H1 (cell line): ENCODE measurements around the gene ETNK1. TPM values are rescaled to one million over a fixed set of nuclear protein-coding genes. Genes with fewer than 3 reads are reported as not detected.

Experiments
- CTCF ChIA-PET: fragments of 300-600 bp; sonication (Branson Sonifier 250); formaldehyde crosslinking; loops from one replicate; lab custom pipeline; 2021; ENCODE audit not compliant: partially characterized antibody; lab: Charles Lee
- POLR2A ChIA-PET: fragments of 300-600 bp; sonication (Branson Sonifier 250); formaldehyde crosslinking; loops from one replicate; lab custom pipeline; 2021; ENCODE audit warnings: inconsistent platforms; ENCODE audit not compliant: partially characterized antibody; lab: Charles Lee
- DNase-seq, 2 experiments: peaks; one replicate each; pipeline versions ENCODE4 v3.0.0 to v3.0.0-alpha.2; 2010 to 2022; ENCODE audit warnings: low spot score in 2 of 2, low read depth in 1 of 2, mixed read lengths in 1 of 2
- FAIRE-seq: peaks from 2 replicates; lab custom pipeline; 2011; peaks lifted over from hg19 to GRCh38; lab: Jason Lieb, UNC
- H2AFZ ChIP-seq: 2 replicates; pipeline ENCODE4 v1.8.1; 2012; ENCODE audit warnings: low read length, inconsistent platforms
- H2AK5ac ChIP-seq: 2 replicates; pipeline ENCODE4 v1.6.1; 2013; ENCODE audit warnings: low read depth, low read length
- H2BK120ac ChIP-seq: replicated peaks from 2 replicates; pipeline ENCODE3; 2013; ENCODE audit warnings: low read depth, low read length, inconsistent platforms
- H2BK12ac ChIP-seq: 2 replicates; pipeline ENCODE4 v1.6.1; 2013; ENCODE audit warnings: low read depth, low read length
- H2BK15ac ChIP-seq: 2 replicates; pipeline ENCODE4 v1.6.1; 2013; ENCODE audit warnings: low read length
- H2BK20ac ChIP-seq: 2 replicates; pipeline ENCODE4 v1.6.1; 2013; ENCODE audit warnings: low read length
- H2BK5ac ChIP-seq: 2 replicates; pipeline ENCODE4 v1.6.1; 2013; ENCODE audit warnings: low read depth, low read length
- H3K14ac ChIP-seq: 2 replicates; pipeline ENCODE4 v1.6.1; 2013; ENCODE audit warnings: inconsistent platforms; ENCODE audit not compliant: insufficient read length
- H3K18ac ChIP-seq: 2 replicates; pipeline ENCODE4 v1.6.1; 2013; ENCODE audit warnings: low read length; ENCODE audit errors: extremely low read depth
- H3K23ac ChIP-seq: 2 replicates; pipeline ENCODE4 v1.6.1; 2013; ENCODE audit warnings: inconsistent platforms; ENCODE audit not compliant: insufficient read length
- H3K23me2 ChIP-seq: 2 replicates; pipeline ENCODE4 v1.6.1; 2013; ENCODE audit warnings: low read depth, low read length
- H3K27ac ChIP-seq: 2 replicates; pipeline ENCODE4 v1.6.1; 2011; ENCODE audit warnings: low read depth, low read length, inconsistent platforms
- H3K27me3 ChIP-seq, 4 experiments: replicated peaks in 1 of 4; 1 replicate in 1 of 4; 2 replicates in 3 of 4; pipeline versions ENCODE4 v1.6.1 to v1.8.1; 2011 to 2013; ENCODE audit warnings: low read length in 3 of 4, mild to moderate bottlenecking in 3 of 4, inconsistent platforms in 2 of 4, mixed read lengths in 2 of 4, moderate library complexity in 1 of 4; ENCODE audit not compliant: control insufficient read depth in 3 of 4, insufficient read depth in 3 of 4; ENCODE audit errors: extremely low read depth in 1 of 4
- H3K36me3 ChIP-seq, 4 experiments: 2 replicates each; pipeline versions ENCODE4 v1.6.1 to v1.8.1; 2011 to 2013; ENCODE audit warnings: mild to moderate bottlenecking in 4 of 4, low read length in 3 of 4, moderate library complexity in 2 of 4, control low read depth in 1 of 4, inconsistent platforms in 1 of 4; ENCODE audit not compliant: insufficient read depth in 4 of 4, control insufficient read depth in 2 of 4
- H3K4ac ChIP-seq: replicated peaks from 2 replicates; pipeline ENCODE3; 2013; ENCODE audit warnings: low read length, low read depth, mixed read lengths, inconsistent platforms; ENCODE audit not compliant: insufficient read length
- H3K4me1 ChIP-seq, 4 experiments: replicated peaks in 1 of 4; 1 replicate in 1 of 4; 2 replicates in 3 of 4; pipeline versions ENCODE4 v1.6.1 to v1.8.1; 2011 to 2013; ENCODE audit warnings: low read length in 3 of 4, inconsistent platforms in 2 of 4, mixed read lengths in 1 of 4; ENCODE audit not compliant: insufficient read depth in 4 of 4, control insufficient read depth in 3 of 4
- H3K4me2 ChIP-seq, 2 experiments: 2 replicates each; pipeline versions ENCODE4 v1.6.1 to v1.8.1; 2011 to 2013; ENCODE audit warnings: low read depth in 2 of 2, low read length in 2 of 2, control low read depth in 1 of 2, inconsistent platforms in 1 of 2, mild to moderate bottlenecking in 1 of 2; ENCODE audit not compliant: insufficient read depth in 1 of 2
- H3K4me3 ChIP-seq, 4 experiments: fragments of 200-600, 300-600 bp in 1 of 4; sonication (generic), shearing (Covaris generic), sonication (Bioruptor Twin) in 1 of 4; 2 replicates each; pipeline versions ENCODE4 v1.5.1 to v1.8.1; 2011 to 2016; ENCODE audit warnings: low read length in 4 of 4, low read depth in 3 of 4, control low read depth in 2 of 4, inconsistent platforms in 2 of 4, mild to moderate bottlenecking in 2 of 4, mixed read lengths in 1 of 4, moderate library complexity in 1 of 4; ENCODE audit not compliant: insufficient read depth in 2 of 4; ENCODE audit errors: extremely low read depth in 1 of 4
- H3K56ac ChIP-seq: replicated peaks from 2 replicates; pipeline ENCODE3; 2013; ENCODE audit warnings: low read depth, mild to moderate bottlenecking, mixed read lengths, low read length, inconsistent platforms; ENCODE audit not compliant: insufficient read length
- H3K79me1 ChIP-seq: 2 replicates; pipeline ENCODE4 v1.6.1; 2013; ENCODE audit warnings: low read depth, low read length, control low read depth
- H3K79me2 ChIP-seq, 2 experiments: 2 replicates each; pipeline versions ENCODE4 v1.6.1 to v1.8.1; 2012 to 2013; ENCODE audit warnings: low read length in 2 of 2, mild to moderate bottlenecking in 2 of 2, inconsistent platforms in 1 of 2; ENCODE audit not compliant: insufficient read depth in 2 of 2, control insufficient read depth in 1 of 2
- H3K9ac ChIP-seq, 4 experiments: replicated peaks in 1 of 4; 1 replicate in 1 of 4; 2 replicates in 3 of 4; pipeline versions ENCODE4 v1.6.1 to v1.8.1; 2011 to 2013; ENCODE audit warnings: low read depth in 3 of 4, low read length in 3 of 4, control low read depth in 2 of 4, mild to moderate bottlenecking in 2 of 4, moderate library complexity in 2 of 4, inconsistent platforms in 1 of 4; ENCODE audit errors: extremely low read depth in 1 of 4
- H3K9me3 ChIP-seq, 2 experiments: 2 replicates each; pipeline versions ENCODE4 v1.6.1 to v1.8.1; 2012 to 2013; ENCODE audit warnings: mild to moderate bottlenecking in 2 of 2, moderate library complexity in 2 of 2, control low read depth in 1 of 2, inconsistent platforms in 1 of 2, low read depth in 1 of 2, low read length in 1 of 2, mixed read lengths in 1 of 2; ENCODE audit not compliant: insufficient read depth in 2 of 2
- H4K20me1 ChIP-seq, 2 experiments: replicated peaks in 1 of 2; 2 replicates each; pipeline versions ENCODE3 to v1.8.1; 2011 to 2013; ENCODE audit warnings: inconsistent platforms in 2 of 2, low read length in 2 of 2, mild to moderate bottlenecking in 1 of 2; ENCODE audit not compliant: insufficient read depth in 2 of 2, control insufficient read depth in 1 of 2
- H4K5ac ChIP-seq: 2 replicates; pipeline ENCODE4 v1.6.1; 2013; ENCODE audit warnings: low read length, low read depth, mixed read lengths, inconsistent platforms; ENCODE audit not compliant: insufficient read length
- H4K8ac ChIP-seq: 2 replicates; pipeline ENCODE4 v1.8.0; 2013; ENCODE audit warnings: mild to moderate bottlenecking, moderate library complexity, low read length, inconsistent platforms; ENCODE audit not compliant: insufficient read depth; ENCODE audit errors: extremely low read depth
- H4K91ac ChIP-seq: replicated peaks from 2 replicates; pipeline ENCODE3; 2013; ENCODE audit warnings: low read length, mixed read lengths, inconsistent platforms; ENCODE audit not compliant: insufficient read length
- BCL11A ChIP-seq, 2 experiments: IDR thresholded peaks; one replicate each; pipeline ENCODE4 v1.6.1; 2011; ENCODE audit warnings: low read depth in 2 of 2, low read length in 2 of 2, mild to moderate bottlenecking in 2 of 2
- CBX5 ChIP-seq: fragments of 300-800, 300-1000 bp; sonication (generic); IDR thresholded peaks from 2 replicates; pipeline ENCODE4 v1.7.1; 2016; ENCODE audit warnings: antibody characterized with exemption, low read length, low read depth
- CHD1 ChIP-seq: IDR thresholded peaks from 2 replicates; pipeline ENCODE4 v1.6.1; 2012; ENCODE audit warnings: low read depth, low read length, improper control_type of control experiment
- CTBP2 ChIP-seq: IDR thresholded peaks from 2 replicates; pipeline ENCODE4 v1.7.0; 2011; ENCODE audit warnings: borderline replicate concordance, mild to moderate bottlenecking, moderate library complexity, mixed read lengths, low read length; ENCODE audit not compliant: insufficient read depth, insufficient read length
- EGR1 ChIP-seq: IDR thresholded peaks from 2 replicates; pipeline ENCODE4 v1.6.1; 2011; ENCODE audit warnings: low read depth, low read length, borderline replicate concordance
- KDM5A ChIP-seq: fragments of 200-600 bp; IDR thresholded peaks from 2 replicates; pipeline ENCODE4 v1.7.1; 2012; ENCODE audit warnings: mild to moderate bottlenecking, low read length, inconsistent platforms, mixed read lengths
- PHF8 ChIP-seq: fragments of 200-600 bp; sonication (generic); conservative IDR thresholded peaks from 2 replicates; pipeline ENCODE4 v1.7.1; 2012; ENCODE audit warnings: low read depth, mild to moderate bottlenecking, inconsistent platforms, low read length, moderate library complexity
- POU5F1 ChIP-seq: IDR thresholded peaks from 2 replicates; pipeline ENCODE4 v1.6.1; 2011; ENCODE audit warnings: low read depth, mild to moderate bottlenecking, low read length, moderate library complexity
- RAD21 ChIP-seq, 2 experiments: IDR thresholded peaks in 1 of 2; conservative IDR thresholded peaks in 1 of 2; 2 replicates each; pipeline ENCODE4 v1.6.1; 2011; ENCODE audit warnings: low read depth in 2 of 2, low read length in 2 of 2, improper control_type of control experiment in 1 of 2, inconsistent platforms in 1 of 2, mild to moderate bottlenecking in 1 of 2, moderate library complexity in 1 of 2
- RNF2 ChIP-seq: fragments of 200-900, 300-1000 bp; sonication (generic); IDR thresholded peaks from 2 replicates; pipeline ENCODE4 v1.7.1; 2016; ENCODE audit warnings: borderline replicate concordance, low read depth, mild to moderate bottlenecking, antibody characterized with exemption, low read length; ENCODE audit not compliant: poor library complexity, severe bottlenecking; ENCODE audit errors: missing control alignments
- RXRA ChIP-seq: IDR thresholded peaks from 2 replicates; pipeline ENCODE4 v1.6.1; 2011; ENCODE audit warnings: low read depth, mild to moderate bottlenecking, low read length, moderate library complexity; ENCODE audit not compliant: insufficient read depth
- SP1 ChIP-seq: IDR thresholded peaks from 2 replicates; pipeline ENCODE4 v1.6.1; 2011; ENCODE audit warnings: low read depth, low read length
- SRF ChIP-seq: IDR thresholded peaks from 2 replicates; pipeline ENCODE4 v1.6.1; 2011; ENCODE audit warnings: mild to moderate bottlenecking, low read depth, low read length, moderate library complexity
- YY1 ChIP-seq: IDR thresholded peaks from 2 replicates; pipeline ENCODE4 v1.6.1; 2011; ENCODE audit warnings: low read depth, mild to moderate bottlenecking, low read length
- WGBS, 2 experiments: shearing (Covaris generic) in 1 of 2; methylation state at CpG; one replicate each; pipeline versions ENCODE4 v1.1.6 to v1.1.7; 2013 to 2015; ENCODE audit warnings: low lambda C conversion rate in 2 of 2, mixed read lengths in 2 of 2, inconsistent platforms in 1 of 2, low coverage in 1 of 2, missing lambda C conversion rate in 1 of 2; ENCODE audit not compliant: insufficient replicate concordance in 2 of 2, insufficient coverage in 1 of 2, insufficient read length in 1 of 2; ENCODE audit errors: extremely low coverage in 1 of 2, missing lambda C conversion rate in 1 of 2; 5-methylcytosine and 5-hydroxymethylcytosine counted together
- polyA plus RNA-seq, 7 experiments: library from polyadenylated mRNA; depleted of rRNA in 3 of 7; stranded (reverse) in 5 of 7; unstranded in 2 of 7; fragments of >200 nt in 5 of 7; fragments of 200-250 nt in 2 of 7; gene quantifications; 1 replicate in 5 of 7; 2 replicates in 1 of 7; 4 replicates in 1 of 7; pipeline versions ENCODE4 v1.2.1 to v1.2.3, GENCODE V29; 2011 to 2013; ENCODE audit warnings: missing spikeins in 2 of 7, mixed read lengths in 2 of 7
- total RNA-seq: library from RNA; stranded (reverse); fragmentation: NEBNext Ultra II Directional; extraction: Animal tissue kit (Norgen Biotek cat#: 25700); gene quantifications from 2 replicates; pipeline ENCODE4 v1.2.1, GENCODE V29; 2021

Gene ETNK1
- total and polyA plus RNA-seq, 2 of the 8 experiments (the other 6 are each of a cell fraction or from before 2014, with no cell fraction given) = 11.6 to 82.7 TPM

DNA sequence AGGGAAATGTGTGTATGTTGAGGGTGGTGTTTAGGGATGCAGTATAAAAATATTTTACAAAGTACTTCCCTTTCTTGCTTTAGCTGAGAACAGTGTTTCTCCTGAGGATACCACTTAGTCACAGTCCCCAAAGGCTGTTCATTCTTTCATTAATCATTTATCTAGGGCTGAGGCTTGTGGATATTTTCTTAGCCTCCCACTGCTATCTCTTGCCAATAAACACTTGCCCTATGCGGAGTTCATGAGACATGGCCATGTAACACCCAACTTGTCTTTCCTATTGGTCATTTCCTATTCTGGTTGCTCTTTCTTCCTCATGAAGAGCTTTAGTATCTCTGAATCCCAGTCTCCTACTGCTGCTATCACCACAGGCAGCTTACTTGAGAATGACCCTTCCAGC lies 75.1 kb downstream of the ETNK1 start:
- no peak overlapping the region for H3K27ac ChIP-seq
- no peak overlapping the region for H3K18ac ChIP-seq
- ChIA-PET POLR2A (no interaction called here), CTCF (no interaction called here)
- H3K14ac ChIP-seq = no peak overlapping the region
- H2BK15ac ChIP-seq = no peak overlapping the region
- FAIRE-seq (no peak), DNase-seq (no peak)
- H3K56ac ChIP-seq = no peak overlapping the region
- no peaks in the 10 kb centered on the region for H3K79me2 ChIP-seq
- no peak overlapping the region for H3K9ac ChIP-seq
- no peaks in the 10 kb centered on the region for H3K27me3 ChIP-seq
- no peaks in the 10 kb centered on the region for H4K20me1 ChIP-seq
- no peak overlapping the region for H2BK120ac ChIP-seq
- H3K4me2 ChIP-seq = peak overlapping the region; percentile 30 to 47; a peak in 3 of 4 replicates
- H4K8ac ChIP-seq = no peak overlapping the region
- H2BK12ac ChIP-seq = no peak overlapping the region
- 93% methylated on average over 1 of the region's 1 CpG; no CpG with 5 or more reads in 1 of the 2 experiments for WGBS, 2 experiments
- no peaks in the 10 kb centered on the region; a peak in 1 of 8 replicates for H3K36me3 ChIP-seq
- H3K79me1 ChIP-seq = no peaks in the 10 kb centered on the region
- H4K5ac ChIP-seq = no peak overlapping the region
- no peak overlapping the region for H2BK5ac ChIP-seq
- H3K23me2 ChIP-seq = no peaks in the 10 kb centered on the region
- no peak overlapping the region for H4K91ac ChIP-seq
- no peak overlapping the region for H3K4ac ChIP-seq
- H3K4me3 ChIP-seq = peak overlapping the region in 1 of 4 experiments; percentile 40; a peak in 4 of 8 replicates
- H2AK5ac ChIP-seq = no peak overlapping the region
- H3K23ac ChIP-seq = no peak overlapping the region
- peaks cover 0 to 8% (median 3%) of the 10 kb centered on the region in 4 experiments; a peak in 6 of 7 replicates for H3K4me1 ChIP-seq
- no peak overlapping the region for H2AFZ ChIP-seq
- H3K9me3 ChIP-seq = 0 out of 4 replicates have a peak, but pooled peaks cover 0 to 3% of the 10 kb centered on the region in 2 experiments
- H2BK20ac ChIP-seq = no peak overlapping the region
- TF ChIP-seq POU5F1 = no peak
- no peak for TF ChIP-seq KDM5A
- no peak for TF ChIP-seq RXRA
- TF ChIP-seq RAD21 (IDR thresholded peaks at IDR 0.05 in 1 of 2, conservative IDR thresholded peaks at IDR 0.05 in 1 of 2; ENCODE audit: low read depth in 2 of 2, low read length in 2 of 2) = no peak
- no peak for TF ChIP-seq SP1
- TF ChIP-seq CHD1 = no peak
- no peak for TF ChIP-seq SRF
- no peak for TF ChIP-seq YY1
- no peak for TF ChIP-seq EGR1
- no peak for TF ChIP-seq PHF8
- no peak for TF ChIP-seq CBX5
- TF ChIP-seq RNF2 = no peak
- no peak for TF ChIP-seq CTBP2
- no peak for TF ChIP-seq BCL11A (IDR thresholded peaks at IDR 0.05; ENCODE audit: low read depth in 2 of 2, low read length in 2 of 2)
